Hepatocyte (in vitro differentiated cells): ENCODE results near the gene HSF2BP.
"Not testable (repeated sequence)": the region's sequence is repeated elsewhere in the genome, so short reads cannot be mapped to it uniquely, and the experiment has no call there.

Experiments used
- EZH2phosphoT487 ChIP-seq: fragments of 200-600 bp; sonication (generic); IDR thresholded peaks from one replicate; pipeline ENCODE4 v1.6.1; 2018; ENCODE audit warnings: antibody characterized with exemption, mild to moderate bottlenecking, low read depth, moderate library complexity; ENCODE audit not compliant: unreplicated experiment, severe bottlenecking
- TF ChIP-seq, protein P1 (sequence below): fragments of 200-600 bp; sonication (generic); IDR thresholded peaks from 2 replicates; pipeline ENCODE4 v1.5.1; 2016; ENCODE audit warnings: antibody characterized with exemption, mild to moderate bottlenecking; ENCODE audit not compliant: poor library complexity

DNA sequence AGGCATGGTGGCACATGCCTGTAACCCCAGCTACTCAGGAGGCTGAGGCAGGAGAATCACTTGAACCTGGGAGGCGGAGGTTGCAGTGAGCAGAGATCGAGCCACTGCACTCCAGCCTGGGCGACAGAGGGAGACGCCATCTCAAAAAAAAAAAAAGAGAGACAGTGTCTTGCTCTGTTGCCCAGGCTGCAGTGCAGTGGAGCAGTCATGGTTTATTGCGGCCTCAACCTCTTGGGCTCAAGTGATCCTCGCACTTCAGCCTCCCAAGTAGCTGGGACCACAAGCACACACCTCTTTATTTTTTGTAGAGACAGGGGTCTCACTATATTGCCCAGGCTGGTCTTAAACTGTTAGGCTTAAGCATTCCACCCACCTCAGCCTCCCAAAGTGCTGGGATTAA lies 21.1 kb upstream of the HSF2BP start:
- TF ChIP-seq, protein P1, sequence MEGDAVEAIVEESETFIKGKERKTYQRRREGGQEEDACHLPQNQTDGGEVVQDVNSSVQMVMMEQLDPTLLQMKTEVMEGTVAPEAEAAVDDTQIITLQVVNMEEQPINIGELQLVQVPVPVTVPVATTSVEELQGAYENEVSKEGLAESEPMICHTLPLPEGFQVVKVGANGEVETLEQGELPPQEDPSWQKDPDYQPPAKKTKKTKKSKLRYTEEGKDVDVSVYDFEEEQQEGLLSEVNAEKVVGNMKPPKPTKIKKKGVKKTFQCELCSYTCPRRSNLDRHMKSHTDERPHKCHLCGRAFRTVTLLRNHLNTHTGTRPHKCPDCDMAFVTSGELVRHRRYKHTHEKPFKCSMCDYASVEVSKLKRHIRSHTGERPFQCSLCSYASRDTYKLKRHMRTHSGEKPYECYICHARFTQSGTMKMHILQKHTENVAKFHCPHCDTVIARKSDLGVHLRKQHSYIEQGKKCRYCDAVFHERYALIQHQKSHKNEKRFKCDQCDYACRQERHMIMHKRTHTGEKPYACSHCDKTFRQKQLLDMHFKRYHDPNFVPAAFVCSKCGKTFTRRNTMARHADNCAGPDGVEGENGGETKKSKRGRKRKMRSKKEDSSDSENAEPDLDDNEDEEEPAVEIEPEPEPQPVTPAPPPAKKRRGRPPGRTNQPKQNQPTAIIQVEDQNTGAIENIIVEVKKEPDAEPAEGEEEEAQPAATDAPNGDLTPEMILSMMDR: not testable (repeated sequence)
- TF ChIP-seq EZH2phosphoT487: not testable (repeated sequence)
